K562 (cell line): ENCODE results near the gene AGPAT4. TPM values are rescaled to one million over a fixed set of nuclear protein-coding genes. Genes with fewer than 3 reads are reported as not detected.
A peak's percentile ranks its signal among the peaks of the same experiment; 100 is the strongest.
"Not testable (repeated sequence)": the region's sequence is repeated elsewhere in the genome, so short reads cannot be mapped to it uniquely, and the experiment has no call there.

ENCODE experiments used
- ARNT ChIP-seq, 2 experiments: fragments of 450-650 bp; IDR thresholded peaks; 2 replicates each; pipeline ENCODE4 v1.6.1; 2016; ENCODE audit warnings: mild to moderate bottlenecking in 1 of 2
- ATF3 ChIP-seq, 2 experiments: fragments of 450-650 bp in 1 of 2; sonication (generic) in 1 of 2; formaldehyde crosslinking in 1 of 2; IDR thresholded peaks in 1 of 2; conservative IDR thresholded peaks in 1 of 2; 2 replicates each; pipeline versions ENCODE4 v1.6.1 to v1.8.1; 2016 to 2023; ENCODE audit warnings: mild to moderate bottlenecking in 2 of 2, moderate library complexity in 2 of 2, inconsistent platforms in 1 of 2, missing genetic modification reagents in 1 of 2
- CBX5 ChIP-seq: IDR thresholded peaks from 2 replicates; pipeline ENCODE4 v1.6.1; 2014; ENCODE audit warnings: low read depth, borderline replicate concordance
- CC2D1A ChIP-seq: fragments of 450-650 bp; IDR thresholded peaks from 2 replicates; pipeline ENCODE4 v1.6.1; 2017; ENCODE audit warnings: mild to moderate bottlenecking
- E2F1 ChIP-seq: sonication (generic); formaldehyde crosslinking; IDR thresholded peaks from 2 replicates; pipeline ENCODE4 v1.8.1; 2023; ENCODE audit warnings: mild to moderate bottlenecking, missing genetic modification reagents, moderate library complexity
- KDM1A ChIP-seq, 2 experiments: fragments of 450-650 bp; IDR thresholded peaks; 2 replicates each; pipeline ENCODE4 v1.6.1; 2016; ENCODE audit warnings: mild to moderate bottlenecking in 2 of 2
- NFRKB ChIP-seq: fragments of 450-650 bp; IDR thresholded peaks from 2 replicates; pipeline ENCODE4 v1.6.1; 2016; ENCODE audit warnings: low read depth
- OTX1 ChIP-seq: fragments of 450-650 bp; formaldehyde crosslinking; IDR thresholded peaks from 2 replicates; pipeline ENCODE4 v1.4.0; 2022; ENCODE audit warnings: mild to moderate bottlenecking
- TEAD1 ChIP-seq, 2 experiments: fragments of 450-650 bp in 1 of 2; sonication (generic) in 1 of 2; formaldehyde crosslinking; IDR thresholded peaks; 2 replicates each; pipeline versions ENCODE4 v1.4.0 to v1.8.0; 2020 to 2022; ENCODE audit warnings: mild to moderate bottlenecking in 2 of 2, missing genetic modification reagents in 1 of 2
- THRAP3 ChIP-seq: fragments of 450-650 bp; IDR thresholded peaks from 2 replicates; pipeline ENCODE4 v1.6.1; 2016; ENCODE audit warnings: mild to moderate bottlenecking, inconsistent platforms, borderline replicate concordance
- THRB ChIP-seq: fragments of 450-650 bp; formaldehyde crosslinking; conservative IDR thresholded peaks from 2 replicates; pipeline ENCODE4 v1.4.0; 2022; ENCODE audit warnings: mild to moderate bottlenecking, missing genetic modification characterization
- TRIM24 ChIP-seq, 2 experiments: fragments of 450-650 bp; IDR thresholded peaks; 2 replicates each; pipeline ENCODE4 v1.6.1; 2016
- ZBTB40 ChIP-seq, 2 experiments: fragments of 450-650 bp in 1 of 2; sonication (generic) in 1 of 2; formaldehyde crosslinking in 1 of 2; IDR thresholded peaks; 2 replicates each; pipeline versions ENCODE4 v1.7.1 to v1.9.0; 2016 to 2022; ENCODE audit warnings: inconsistent platforms in 1 of 2, mild to moderate bottlenecking in 1 of 2, missing genetic modification reagents in 1 of 2
- polyA plus RNA-seq, 8 experiments: library from polyadenylated mRNA; depleted of rRNA in 4 of 8; stranded (reverse) in 5 of 8; unstranded in 3 of 8; fragments of >200 nt; fragmentation: Nextera tagmentation in 2 of 8; fragmentation: Illumina TruSeq in 1 of 8; extraction: Ambion mirVana in 2 of 8; extraction: Trizol in 1 of 8; gene quantifications; 2 replicates each; pipeline versions ENCODE4 v1.2.1 to v1.2.3, GENCODE V29; 2011 to 2014; ENCODE audit warnings: inconsistent platforms in 1 of 8, missing spikeins in 1 of 8
- total RNA-seq, 7 experiments: library from RNA; depleted of rRNA in 6 of 7; stranded (reverse); fragments of >200 nt in 6 of 7; fragmentation: Illumina TruSeq in 2 of 7; extraction: Trizol in 2 of 7; gene quantifications; 2 replicates each; pipeline versions ENCODE4 v1.2.1 to v1.2.3, GENCODE V29; 2011 to 2021; ENCODE audit warnings: low replicate concordance in 1 of 7

AGPAT4 gene
- total and polyA plus RNA-seq, 9 of the 15 experiments (the other 6 are each of a cell fraction or from before 2014, with no cell fraction given), result 2.2 to 15.0 (median 5.7) TPM

- TF ChIP-seq ZBTB40 (IDR thresholded peaks at IDR 0.05) (peak; percentile 81), ZBTB40 (CRISPR knock-in tag; IDR thresholded peaks at IDR 0.05) (peak; percentile 78), CC2D1A (peak; percentile 84; the same call in 1 of the 2 replicates), TRIM24 (IDR thresholded peaks at IDR 0.05) (peak in 1 of 2 experiments; percentile 26; a peak in 1 of 4 replicates), NFRKB (0 out of 2 replicates have a peak, but pooled peaks have one; percentile 22), CBX5 (0 out of 2 replicates have a peak, but pooled peaks have one; percentile 30), OTX1 (CRISPR knock-in tag) (peak; percentile 81; the same call in 1 of the 2 replicates), THRAP3 (0 out of 2 replicates have a peak, but pooled peaks have one; percentile 17), ATF3 (IDR thresholded peaks at IDR 0.05) (peak; percentile 61), THRB (peak; percentile 65; the same call in 1 of the 2 replicates), ARNT (IDR thresholded peaks at IDR 0.05) (peak in 1 of 2 experiments; percentile 16; a peak in 1 of 4 replicates), E2F1 (CRISPR knock-in tag) (0 out of 2 replicates have a peak, but pooled peaks have one; percentile 7), KDM1A (IDR thresholded peaks at IDR 0.05) (peak in 1 of 2 experiments; percentile 36; a peak in 1 of 4 replicates), TEAD1 (CRISPR knock-in tag; IDR thresholded peaks at IDR 0.05) (0 out of 4 replicates have a peak, but pooled peaks of 1 of the 2 experiments have one; percentile 12)
- not testable (repeated sequence) for TF ChIP-seq ATF3 (CRISPR knock-in tag; conservative IDR thresholded peaks at IDR 0.05)
These were observed 48.7 kb downstream of the AGPAT4 start (continued) for GRCh38 chr6:161224951-161225680.
